K562 (cell line): ENCODE data around the gene KNSTRN.

Experiments used
- CBFA2T2 ChIP-seq: fragments of 450-650 bp; conservative IDR thresholded peaks from 2 replicates; pipeline ENCODE4 v1.6.1; 2017; ENCODE audit warnings: mild to moderate bottlenecking
- CEBPG ChIP-seq, 3 experiments: fragments of 200-800 bp in 1 of 3; sonication (Bioruptor generic) in 1 of 3; sonication (generic) in 1 of 3; formaldehyde crosslinking in 1 of 3; IDR thresholded peaks in 2 of 3; conservative IDR thresholded peaks in 1 of 3; 2 replicates each; pipeline versions ENCODE4 v1.6.1 to v1.8.0; 2016 to 2022; ENCODE audit warnings: missing compliant biosample characterization in 2 of 3, missing genetic modification characterization in 2 of 3, mild to moderate bottlenecking in 1 of 3, missing genetic modification reagents in 1 of 3
- GTF2F1 ChIP-seq: IDR thresholded peaks from 2 replicates; pipeline ENCODE4 v1.6.1; 2011; ENCODE audit warnings: low read depth, low read length, improper control_type of control experiment
- JUND ChIP-seq, 2 experiments: IDR thresholded peaks; 2 replicates in 1 of 2; 3 replicates in 1 of 2; pipeline ENCODE4 v1.6.1; 2011; ENCODE audit warnings: borderline replicate concordance in 2 of 2, low read depth in 2 of 2, low read length in 2 of 2, improper control_type of control experiment in 1 of 2, missing biosample characterization in 1 of 2, missing genetic modification characterization in 1 of 2, missing genetic modification reagents in 1 of 2
- MYC ChIP-seq, 2 experiments: fragments of 250-450 bp in 1 of 2; sonication (Bioruptor Pico) in 1 of 2; IDR thresholded peaks; 2 replicates each; pipeline versions ENCODE4 v1.5.1 to v1.6.1; 2012 to 2021; ENCODE audit warnings: low read depth in 2 of 2, borderline replicate concordance in 1 of 2, improper control_type of control experiment in 1 of 2, low read length in 1 of 2, mild to moderate bottlenecking in 1 of 2, moderate library complexity in 1 of 2
- NR0B1 ChIP-seq: fragments of 450-650 bp; IDR thresholded peaks from one replicate; pipeline ENCODE4 v1.6.1; 2018; ENCODE audit warnings: mild to moderate bottlenecking, moderate library complexity; ENCODE audit not compliant: partially characterized antibody
- POLR2A ChIP-seq: fragments of 450-650 bp; conservative IDR thresholded peaks from 2 replicates; pipeline ENCODE4 v1.6.1; 2016
- POLR2AphosphoS5 ChIP-seq: IDR thresholded peaks from 2 replicates; pipeline ENCODE4 v1.6.1; 2011; ENCODE audit warnings: mild to moderate bottlenecking, low read depth, low read length, moderate library complexity; ENCODE audit not compliant: control insufficient read depth, insufficient read depth
- REST ChIP-seq, 2 experiments: fragments of 450-650 bp; formaldehyde crosslinking in 1 of 2; IDR thresholded peaks; 2 replicates each; pipeline versions ENCODE4 v1.4.0 to v1.6.1; 2014 to 2020; ENCODE audit warnings: mild to moderate bottlenecking in 2 of 2, borderline replicate concordance in 1 of 2, low read depth in 1 of 2
- TBL1XR1 ChIP-seq, 2 experiments: IDR thresholded peaks; 2 replicates each; pipeline ENCODE4 v1.6.1; 2012; ENCODE audit warnings: improper control_type of control experiment in 2 of 2, low read length in 2 of 2, mild to moderate bottlenecking in 1 of 2
- ZNF197 ChIP-seq: fragments of 200-800 bp; sonication (Bioruptor generic); IDR thresholded peaks from 2 replicates; pipeline ENCODE4 v1.6.1; 2016; ENCODE audit warnings: low read depth, missing genetic modification characterization, missing compliant biosample characterization
- ZNF398 ChIP-seq: fragments of 250-450 bp; sonication (Bioruptor Pico); IDR thresholded peaks from 2 replicates; pipeline ENCODE4 v1.8.0; 2021; ENCODE audit warnings: moderate library complexity, mild to moderate bottlenecking, inconsistent platforms

- TF ChIP-seq NR0B1 (no peak), POLR2A (no peak), CEBPG (CRISPR knock-in tag; IDR thresholded peaks at IDR 0.05) (no peak), CEBPG (tag; conservative IDR thresholded peaks at IDR 0.05 in 1 of 2, IDR thresholded peaks at IDR 0.05 in 1 of 2) (no peak), CBFA2T2 (no peak), JUND (IDR thresholded peaks at IDR 0.05; ENCODE audit: borderline replicate concordance, low read depth, low read length) (no peak), JUND (tag; IDR thresholded peaks at IDR 0.05; ENCODE audit: borderline replicate concordance, low read depth, low read length) (no peak), TBL1XR1 (IDR thresholded peaks at IDR 0.05; ENCODE audit: low read length in 2 of 2) (no peak), POLR2AphosphoS5 (no peak), ZNF197 (CRISPR knock-in tag) (no peak), ZNF398 (CRISPR knock-in tag) (no peak), REST (IDR thresholded peaks at IDR 0.05; ENCODE audit: borderline replicate concordance) (no peak), REST (CRISPR knock-in tag; IDR thresholded peaks at IDR 0.05; ENCODE audit: low read depth) (no peak), MYC (IDR thresholded peaks at IDR 0.05; ENCODE audit: low read depth, low read length) (no peak), MYC (CRISPR knock-in tag; IDR thresholded peaks at IDR 0.05; ENCODE audit: borderline replicate concordance, low read depth) (no peak), GTF2F1 (no peak)
These were observed 22.5 kb upstream of the KNSTRN start for GRCh38 chr15:40360015-40360414.
